Esophagus (tissue), 2 donors: ENCODE data around the gene MYO1A. TPM values are rescaled to one million over a fixed set of nuclear protein-coding genes. Genes with fewer than 3 reads are reported as not detected.

Experiments
- H3K27ac ChIP-seq, 2 donors: one replicate each; pipeline ENCODE4 v1.5.1; 2013; ENCODE audit warnings: low read depth in 2 of 2, mild to moderate bottlenecking in 2 of 2, inconsistent platforms in 1 of 2, low read length in 1 of 2, moderate library complexity in 1 of 2
- H3K27me3 ChIP-seq, 2 donors: one replicate each; pipeline ENCODE4 v1.6.1; 2013; ENCODE audit warnings: low read length in 2 of 2, control low read depth in 1 of 2, mild to moderate bottlenecking in 1 of 2; ENCODE audit not compliant: insufficient read depth in 2 of 2, control insufficient read depth in 1 of 2
- H3K36me3 ChIP-seq, 2 donors: one replicate each; pipeline ENCODE4 v1.6.1; 2013; ENCODE audit warnings: low read length in 1 of 2; ENCODE audit not compliant: control insufficient read depth in 2 of 2, insufficient read depth in 2 of 2
- H3K4me1 ChIP-seq, 2 donors: one replicate each; pipeline ENCODE4 v1.6.1; 2013; ENCODE audit warnings: low read length in 1 of 2; ENCODE audit not compliant: control insufficient read depth in 2 of 2, insufficient read depth in 2 of 2
- H3K4me3 ChIP-seq, 2 donors: one replicate each; pipeline ENCODE4 v1.5.1; 2013; ENCODE audit warnings: low read length in 2 of 2, mild to moderate bottlenecking in 2 of 2, low read depth in 1 of 2, moderate library complexity in 1 of 2
- H3K9me3 ChIP-seq, 2 donors: one replicate each; pipeline ENCODE4 v1.6.1; 2013; ENCODE audit warnings: mild to moderate bottlenecking in 2 of 2, low read depth in 1 of 2, low read length in 1 of 2, moderate library complexity in 1 of 2; ENCODE audit not compliant: control insufficient read depth in 2 of 2, insufficient read depth in 1 of 2
- WGBS, 2 donors: extraction: QIAGEN DNeasy Blood & Tissue Kit; methylation state at CpG; one replicate each; pipeline ENCODE4 v1.1.7; 2013; 5-methylcytosine and 5-hydroxymethylcytosine counted together
- polyA plus RNA-seq, 2 donors: library from polyadenylated mRNA; stranded (reverse); fragments of 200-250 nt; gene quantifications; one replicate each; pipeline ENCODE4 v1.2.3, GENCODE V29; 2013
- donor health status: healthy with polysubstance abuse.
- donor health status: Bipolar disorder and iron deficiency.

The MYO1A gene
- polyA plus RNA-seq, 2 donors: 0.12 to 0.31 TPM

- H3K27me3 ChIP-seq: no peaks in the 10 kb centered on the region
- H3K27ac ChIP-seq: peak overlapping the region in 1 of 2 donors; percentile 13
- no peaks in the 10 kb centered on the region for H3K9me3 ChIP-seq
- WGBS, 2 donors: 68 to 71% methylated on average over 6 of the region's 6 CpGs
- H3K4me1 ChIP-seq: peaks cover 0 to 7% of the 10 kb centered on the region in 2 donors
- no peaks in the 10 kb centered on the region for H3K36me3 ChIP-seq
- H3K4me3 ChIP-seq: no peak overlapping the region
Measured at GRCh38 chr12:56980268-56980667, 69.7 kb downstream of the MYO1A start.

GRCh38 chr12:56979628-56980027 lies 70.3 kb downstream of the MYO1A start:
- H3K4me3 ChIP-seq: no peak overlapping the region
- WGBS, 2 donors: 96 to 97% methylated on average over 3 of the region's 3 CpGs
- H3K36me3 ChIP-seq: no peaks in the 10 kb centered on the region
- no peaks in the 10 kb centered on the region for H3K27me3 ChIP-seq
- H3K27ac ChIP-seq: no peak overlapping the region
- no peaks in the 10 kb centered on the region for H3K9me3 ChIP-seq
- H3K4me1 ChIP-seq: peaks cover 0 to 7% of the 10 kb centered on the region in 2 donors

Other genes starting within 250 kb of the MYO1A start
- gene SDR9C7, start 115.7 kb downstream of the MYO1A start, polyA plus RNA-seq: 10 to 100 TPM in 1 of 2 donors, 1 to 10 TPM in 1; 9.4 to 16.8 TPM
- under 1 TPM; 0.62 to 0.69 TPM for gene RDH16, start 92.5 kb downstream of the MYO1A start, polyA plus RNA-seq
- 1 to 10 TPM; 1.2 to 1.4 TPM for gene ZBTB39, start 43.6 kb downstream of the MYO1A start, polyA plus RNA-seq
- gene TAC3, start 33.6 kb downstream of the MYO1A start, polyA plus RNA-seq: under 1 TPM in 1 of 2 donors, not detected in 1; 0.16 TPM
- 1 to 10 TPM; 3.0 TPM for gene NEMP1, start 28.7 kb upstream of the MYO1A start, polyA plus RNA-seq
- 10 to 100 TPM; 11.6 to 19.3 TPM for gene NAB2, start 39.0 kb upstream of the MYO1A start, polyA plus RNA-seq
- 100 to 1,000 TPM; 101 to 145 TPM for gene STAT6, start 61.2 kb upstream of the MYO1A start, polyA plus RNA-seq
- gene LRP1, start 78.4 kb upstream of the MYO1A start, polyA plus RNA-seq: 10 to 100 TPM; 29.6 to 47.6 TPM
- gene LRP1-AS, start 97.5 kb upstream of the MYO1A start, polyA plus RNA-seq: not detected
- 1 to 10 TPM in 1 of 2 donors, under 1 TPM in 1; 0.73 to 1.3 TPM for gene NXPH4, start 166.7 kb upstream of the MYO1A start, polyA plus RNA-seq
- gene SHMT2, start 179.6 kb upstream of the MYO1A start, polyA plus RNA-seq: 10 to 100 TPM; 19.8 to 69.5 TPM
- 1 to 10 TPM in 1 of 2 donors, under 1 TPM in 1; 0.96 to 1.4 TPM for gene STAC3, start 201.1 kb upstream of the MYO1A start, polyA plus RNA-seq